HepG2 (cell line): ENCODE data around the gene PMEPA1.

ENCODE experiments used
- CTCF ChIP-seq: sonication (generic); formaldehyde crosslinking; IDR thresholded peaks from 2 replicates; pipeline ENCODE4 v1.5.0; 2020; ENCODE audit warnings: mild to moderate bottlenecking, missing genetic modification reagents, moderate library complexity
- EZH2 ChIP-seq: conservative IDR thresholded peaks from 2 replicates; pipeline ENCODE4 v1.6.1; 2012; ENCODE audit warnings: mild to moderate bottlenecking, low read depth, low read length, moderate library complexity
- FOXM1 ChIP-seq: sonication (generic); formaldehyde crosslinking; IDR thresholded peaks from 2 replicates; pipeline ENCODE4 v1.5.0; 2020; ENCODE audit warnings: missing genetic modification reagents
- ISL2 ChIP-seq: sonication (generic); formaldehyde crosslinking; IDR thresholded peaks from 2 replicates; pipeline ENCODE4 v1.5.0; 2020; ENCODE audit warnings: missing genetic modification reagents
- KLF15 ChIP-seq: sonication (generic); formaldehyde crosslinking; IDR thresholded peaks from 2 replicates; pipeline ENCODE4 v1.8.1; 2023; ENCODE audit warnings: borderline replicate concordance, mild to moderate bottlenecking, inconsistent platforms, missing genetic modification reagents, mixed read lengths
- PAX8 ChIP-seq: sonication (generic); formaldehyde crosslinking; IDR thresholded peaks from 2 replicates; pipeline ENCODE4 v1.8.0; 2022; ENCODE audit warnings: mild to moderate bottlenecking, missing genetic modification reagents, borderline replicate concordance
- PLSCR1 ChIP-seq: sonication (generic); formaldehyde crosslinking; IDR thresholded peaks from 2 replicates; pipeline ENCODE4 v1.5.0; 2020; ENCODE audit warnings: missing genetic modification reagents, mild to moderate bottlenecking, borderline replicate concordance
- POLR2AphosphoS5 ChIP-seq: IDR thresholded peaks from 2 replicates; pipeline ENCODE4 v1.6.1; 2012; ENCODE audit warnings: low read depth, low read length
- PRDM10 ChIP-seq: sonication (generic); formaldehyde crosslinking; IDR thresholded peaks from 2 replicates; pipeline ENCODE4 v1.4.0; 2020; ENCODE audit warnings: low read depth, missing genetic modification reagents
- RELA ChIP-seq: sonication (generic); formaldehyde crosslinking; IDR thresholded peaks from 2 replicates; pipeline ENCODE4 v1.4.0; 2020; ENCODE audit warnings: missing genetic modification reagents
- TBP ChIP-seq: sonication (generic); formaldehyde crosslinking; IDR thresholded peaks from 2 replicates; pipeline ENCODE4 v1.5.0; 2020; ENCODE audit warnings: missing genetic modification reagents
- ZFY ChIP-seq: sonication (generic); formaldehyde crosslinking; IDR thresholded peaks from 2 replicates; pipeline ENCODE4 v1.4.0; 2020; ENCODE audit warnings: missing genetic modification reagents

- no peak for TF ChIP-seq PRDM10 (CRISPR knock-in tag)
- no peak for TF ChIP-seq ZFY (CRISPR knock-in tag)
- no peak for TF ChIP-seq POLR2AphosphoS5
- no peak for TF ChIP-seq RELA (CRISPR knock-in tag)
- TF ChIP-seq CTCF (CRISPR knock-in tag) = no peak
- TF ChIP-seq PLSCR1 (CRISPR knock-in tag) = no peak
- no peak for TF ChIP-seq EZH2
- TF ChIP-seq ISL2 (CRISPR knock-in tag) = no peak
- TF ChIP-seq PAX8 (CRISPR knock-in tag) = no peak
- TF ChIP-seq TBP (CRISPR knock-in tag) = no peak
- no peak for TF ChIP-seq KLF15 (CRISPR knock-in tag)
- no peak for TF ChIP-seq FOXM1 (CRISPR knock-in tag)
Measured at GRCh38 chr20:57703013-57703412, 6.8 kb downstream of the PMEPA1 start.
